GM18909 (cell line): ENCODE data around the gene TGFBRAP1.

Experiments
- ATAC-seq: cut with Tn5 transposase; IDR thresholded peaks from one replicate; pipeline ENCODE4 v1.9.1; 2021; ENCODE audit warnings: mild to moderate bottlenecking; ENCODE audit not compliant: unreplicated experiment, poor library complexity

Gene TGFBRAP1

GRCh38 chr2:105321875-105322646, 7.5 kb downstream of the TGFBRAP1 start:
- no peak for ATAC-seq

DNA sequence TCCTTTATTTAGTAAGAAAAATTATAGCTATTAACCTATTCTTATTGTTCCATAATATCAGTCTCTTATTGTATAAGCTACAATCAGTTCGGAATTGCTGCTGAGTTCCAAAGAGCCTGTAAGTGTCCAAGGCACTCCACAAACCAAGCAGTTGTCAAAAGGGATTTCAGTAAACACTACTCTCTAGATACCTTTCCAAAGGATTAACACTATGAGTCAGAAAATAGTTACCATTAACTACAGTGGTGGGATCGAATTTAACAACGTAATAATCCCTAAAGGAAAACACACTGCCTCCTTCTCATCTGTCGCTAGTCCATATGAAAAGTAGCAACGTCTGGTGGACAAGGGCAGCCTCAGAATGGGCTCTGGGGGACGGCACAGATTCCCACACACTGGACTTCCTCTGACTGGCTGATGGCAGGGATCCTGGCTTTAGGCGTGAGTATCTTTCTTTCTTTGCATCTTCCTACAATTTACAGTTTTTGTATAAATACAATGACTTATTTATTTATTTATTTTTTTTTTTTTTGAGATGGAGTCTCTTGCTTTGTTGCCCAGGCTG, 8.8 kb downstream of the TGFBRAP1 start:
- ATAC-seq = no peak

DNA sequence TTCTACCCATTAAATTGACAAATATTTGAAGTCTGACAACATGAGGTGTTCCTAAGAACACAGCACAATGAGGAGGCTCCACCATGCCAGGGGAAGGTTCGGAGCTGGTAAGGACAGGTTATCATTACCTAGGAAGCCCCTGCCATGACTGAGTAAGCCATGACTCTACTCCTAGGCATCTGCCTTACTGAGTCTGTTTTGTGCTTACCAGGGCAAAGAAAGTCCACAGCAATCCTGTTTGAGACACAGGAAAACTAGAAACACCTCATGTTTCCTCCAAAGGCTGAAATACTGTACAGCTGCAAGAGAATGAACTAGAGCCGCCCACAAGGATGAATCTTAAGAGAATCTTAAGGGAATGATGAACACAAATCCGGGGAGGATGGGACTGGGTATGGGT, 11.6 kb downstream of the TGFBRAP1 start:
- ATAC-seq = no peak

DNA sequence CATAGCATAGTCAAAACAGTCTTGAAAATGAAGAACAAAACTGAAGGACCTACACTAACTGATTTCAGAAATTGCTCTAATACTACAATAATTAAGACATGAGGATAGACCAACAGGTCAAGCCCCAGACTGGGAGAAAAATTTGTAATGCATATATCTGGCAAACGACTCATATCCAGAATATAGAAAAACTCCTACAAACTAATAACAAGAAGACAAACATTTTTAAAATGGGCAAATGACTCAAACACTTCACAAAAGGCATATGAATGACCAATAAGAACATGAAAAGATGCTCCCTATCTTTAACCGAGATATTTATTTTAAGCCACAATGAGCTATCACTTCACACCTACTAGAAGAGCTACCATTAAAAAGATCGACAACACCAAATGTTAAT, 14.2 kb downstream of the TGFBRAP1 start:
- peak; percentile 47 for ATAC-seq

GRCh38 chr2:105313877-105314276, 15.7 kb downstream of the TGFBRAP1 start:
- ATAC-seq = no peak

DNA sequence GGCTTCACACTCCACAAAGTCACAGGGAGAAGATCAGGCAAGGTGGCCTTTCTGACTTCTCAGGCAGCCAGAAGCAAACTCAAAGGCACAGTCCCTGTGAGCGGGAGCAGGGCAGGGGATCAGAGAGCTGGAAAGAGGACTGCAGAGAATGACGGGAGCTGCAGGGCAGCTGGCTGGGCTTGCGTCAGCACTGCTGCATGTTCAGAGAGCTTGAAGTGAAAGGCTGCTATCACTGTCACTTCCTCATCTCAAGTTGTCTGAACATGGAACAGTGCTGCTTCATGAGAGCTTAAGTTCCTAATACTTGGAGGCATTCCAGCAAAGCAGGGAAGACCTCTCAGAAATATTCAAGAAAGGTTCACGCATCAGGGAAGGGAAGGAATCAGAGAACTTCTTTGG, 20.4 kb downstream of the TGFBRAP1 start:
- ATAC-seq = no peak

DNA sequence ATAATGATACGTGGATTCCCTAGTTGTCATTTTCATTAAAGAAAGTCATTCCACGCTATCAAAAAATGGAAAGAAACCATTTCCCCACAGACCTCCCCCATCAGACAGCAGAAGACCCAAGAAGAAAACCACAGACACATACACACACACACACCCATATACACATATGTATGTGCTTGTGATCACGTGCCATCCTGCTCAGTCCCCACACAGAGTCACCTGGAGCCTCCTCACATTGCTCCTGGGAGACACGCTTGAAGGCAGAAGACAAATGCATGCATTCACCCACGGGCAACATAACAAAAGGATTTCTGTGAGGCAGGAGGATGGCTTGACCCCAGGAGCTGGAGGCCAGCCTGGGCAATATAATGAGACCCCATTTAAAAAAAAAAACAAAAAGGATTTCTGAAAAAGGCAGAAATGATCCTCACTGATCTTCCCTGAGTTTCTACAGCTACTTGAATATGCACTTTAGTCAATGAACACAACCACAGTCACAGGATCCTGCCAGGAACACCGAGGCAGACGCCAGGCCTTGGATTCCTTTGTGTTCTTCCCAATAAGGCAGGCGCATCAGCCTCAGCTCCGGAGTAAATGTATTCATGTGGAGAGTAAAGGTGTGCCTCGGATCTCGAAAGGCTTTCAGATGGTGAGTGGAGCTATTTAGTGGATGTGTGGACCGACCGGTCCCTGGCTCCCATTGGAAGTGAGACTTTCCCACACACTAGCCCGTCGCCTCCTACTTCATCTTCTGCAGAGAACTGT, 21.0 kb downstream of the TGFBRAP1 start:
- no peak for ATAC-seq

GRCh38 chr2:105307962-105308361, 21.6 kb downstream of the TGFBRAP1 start:
- no peak for ATAC-seq

- no peak for ATAC-seq
Measured at GRCh38 chr2:105307550-105307949, 22.0 kb downstream of the TGFBRAP1 start.

GRCh38 chr2:105307146-105307545, 22.4 kb downstream of the TGFBRAP1 start:
- no peak for ATAC-seq

GRCh38 chr2:105301646-105302045, 27.9 kb downstream of the TGFBRAP1 start:
- no peak for ATAC-seq

DNA sequence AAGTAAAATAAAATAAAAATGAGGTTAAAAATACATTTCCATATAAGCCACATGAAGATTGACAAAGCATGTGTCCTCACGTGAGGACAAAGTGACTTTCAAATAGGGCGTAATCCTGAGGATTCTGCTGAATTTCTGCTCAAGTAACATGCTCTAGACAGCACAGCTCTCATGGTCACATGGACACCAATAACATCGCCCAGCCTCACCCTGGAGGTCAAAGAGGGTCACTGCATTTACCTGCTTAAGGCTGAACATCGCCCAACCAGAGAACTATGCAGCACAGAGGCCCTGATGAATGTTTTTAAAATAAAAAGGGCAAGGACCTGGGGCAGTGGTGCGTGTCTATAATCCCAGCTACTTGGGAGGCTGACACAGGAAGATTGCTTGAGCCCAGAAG, 30.2 kb downstream of the TGFBRAP1 start:
- ATAC-seq = no peak

DNA sequence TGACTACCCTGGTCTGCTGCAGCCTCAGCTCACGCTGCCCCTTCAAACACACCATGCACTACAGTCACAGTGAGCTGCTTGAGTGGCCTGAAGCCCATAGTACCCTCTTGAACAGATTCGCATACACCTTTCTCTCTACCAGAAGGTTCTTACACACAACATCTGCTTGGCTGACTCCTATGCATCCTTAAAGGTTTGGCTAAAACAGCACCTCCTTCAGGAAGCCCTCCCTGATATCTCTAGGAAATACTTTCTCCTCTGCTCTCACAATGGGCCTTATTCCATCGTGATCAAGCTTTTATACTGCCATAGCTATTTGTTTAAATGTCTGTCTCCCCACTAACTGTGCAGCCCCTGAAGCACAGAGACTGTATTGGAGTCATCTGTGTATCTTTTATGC, 31.5 kb downstream of the TGFBRAP1 start:
- no peak for ATAC-seq

DNA sequence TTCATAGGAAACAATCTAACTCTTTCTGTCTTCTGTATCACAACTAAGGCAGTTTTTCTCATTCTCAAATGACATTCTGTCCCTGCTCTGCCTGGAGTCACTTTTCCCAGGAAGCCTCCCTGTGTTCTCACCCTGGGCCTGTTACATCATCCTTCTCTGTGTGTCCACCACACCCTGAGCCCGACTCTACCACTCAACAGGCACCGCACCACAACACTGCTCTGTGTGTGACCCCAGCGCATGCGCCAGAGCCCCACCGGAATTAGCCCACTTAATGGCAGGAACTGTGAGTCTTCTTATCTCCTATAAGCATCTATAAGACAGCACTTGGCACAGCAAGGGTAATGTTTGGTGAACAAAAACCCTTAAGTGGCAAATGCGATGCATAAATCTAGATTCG, 32.3 kb downstream of the TGFBRAP1 start:
- ATAC-seq = no peak

DNA sequence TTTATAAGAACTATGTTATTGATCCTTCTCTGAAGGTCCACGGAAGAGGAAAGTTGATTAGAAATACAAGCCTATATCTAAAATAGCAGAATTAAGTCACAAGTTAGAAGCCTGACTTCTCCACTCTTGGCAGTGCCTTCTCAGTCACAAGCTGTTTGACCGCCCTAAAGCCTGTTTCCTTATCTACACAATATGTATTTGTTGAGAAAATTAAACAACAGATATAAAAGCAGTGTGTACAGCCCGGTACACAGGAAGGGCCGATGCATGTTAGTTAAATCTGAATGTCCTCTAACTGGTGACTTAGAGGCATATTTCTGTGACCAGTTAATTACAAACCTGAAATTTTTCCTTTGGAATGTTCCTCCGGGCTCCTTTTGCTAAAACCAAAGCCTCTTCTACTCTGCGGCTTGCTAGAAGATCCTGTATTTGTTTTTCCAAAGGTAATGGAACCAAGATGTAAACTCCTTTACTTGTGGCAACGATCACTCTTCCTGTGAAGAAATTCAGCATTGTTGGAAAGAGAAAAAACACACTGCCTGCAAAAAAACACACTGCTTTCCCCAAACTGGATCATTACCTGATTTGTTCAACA, 33.4 kb downstream of the TGFBRAP1 start:
- ATAC-seq = no peak

DNA sequence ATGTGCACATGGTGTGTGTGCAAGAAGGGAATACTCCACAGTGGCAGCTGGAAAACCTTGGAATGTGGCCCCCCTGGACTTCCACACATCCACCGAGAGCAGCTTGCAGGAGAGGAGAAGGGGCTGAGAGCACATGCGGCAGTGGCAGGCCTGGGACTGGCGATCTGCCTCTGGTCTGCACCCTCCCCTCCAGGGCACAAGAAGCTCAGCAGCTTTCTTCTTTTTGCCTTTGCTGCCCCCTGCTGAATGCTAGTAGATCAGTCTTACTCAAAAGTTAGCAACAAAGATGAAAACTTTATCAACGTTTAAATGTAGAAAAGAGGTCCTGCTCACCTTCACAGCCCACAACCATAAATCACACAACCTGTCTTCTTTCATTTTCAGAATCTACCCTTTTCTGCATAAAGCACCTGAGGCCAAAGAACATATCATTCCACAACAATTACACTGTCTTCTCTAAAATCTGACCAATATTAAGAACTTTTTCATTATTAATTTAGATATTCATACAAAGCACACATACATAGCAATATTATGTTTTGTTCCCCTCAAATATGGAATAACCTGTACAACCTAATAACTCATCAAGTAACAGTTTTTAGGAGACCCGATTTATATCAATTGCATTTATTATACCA, 34.6 kb downstream of the TGFBRAP1 start:
- ATAC-seq = peak; percentile 52

GRCh38 chr2:105294046-105294445, 35.5 kb downstream of the TGFBRAP1 start:
- no peak for ATAC-seq

- no peak for ATAC-seq
Measured at GRCh38 chr2:105291981-105292380, 37.6 kb downstream of the TGFBRAP1 start.

- ATAC-seq = no peak
Measured at GRCh38 chr2:105290981-105291660, 38.4 kb downstream of the TGFBRAP1 start.

DNA sequence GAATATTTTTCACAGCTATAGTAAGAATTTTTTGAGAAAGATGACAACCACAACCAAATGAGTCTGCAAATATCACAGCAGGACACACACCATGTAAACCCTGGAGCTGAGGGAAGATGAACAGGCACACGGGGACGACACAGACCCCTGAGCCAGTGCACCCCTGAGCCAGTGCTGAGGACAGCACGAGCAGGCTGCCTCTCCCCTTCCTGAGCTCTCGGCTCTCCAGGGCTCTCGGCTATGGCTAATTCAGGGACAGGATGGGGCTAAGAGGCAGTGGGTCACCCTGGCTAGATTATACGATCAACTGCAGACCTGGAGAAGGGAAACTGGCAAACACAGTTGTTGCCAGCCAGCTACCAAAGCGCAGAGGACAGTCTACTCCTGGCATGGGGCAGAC, 41.4 kb downstream of the TGFBRAP1 start:
- no peak for ATAC-seq
